Measurements from ENCODE around the gene TASP1. TPM values are rescaled to one million over a fixed set of nuclear protein-coding genes. Genes with fewer than 3 reads are reported as not detected.

TASP1 gene
- total RNA-seq, 1 experiment from 2014 or later: 9.5 TPM

- Histone ChIP-seq H3K27ac (ENCODE audit: insufficient read length, low read depth, low read length) (no peak overlapping the region), H3K9me3 (ENCODE audit: control insufficient read depth, low read depth, low read length) (no peaks in the 10 kb centered on the region), H3K9ac (ENCODE audit: extremely low read depth, insufficient read length, low read length) (no peak overlapping the region), H3K27me3 (ENCODE audit: insufficient read depth, low read length) (no peaks in the 10 kb centered on the region), H3K4me2 (ENCODE audit: insufficient read depth, insufficient read length, low read length) (no peak overlapping the region), H3K79me2 (ENCODE audit: insufficient read depth, low read length) (no peaks in the 10 kb centered on the region), H2AFZ (ENCODE audit: low read length) (no peak overlapping the region), H4K91ac (ENCODE audit: insufficient read length, low read depth, low read length) (no peak overlapping the region), H2AK5ac (ENCODE audit: insufficient read length, low read length) (no peak overlapping the region), H2BK20ac (ENCODE audit: low read depth, low read length, poor library complexity, severe bottlenecking) (no peak overlapping the region), H3K23me2 (ENCODE audit: insufficient read length, low read depth, low read length, poor library complexity, severe bottlenecking) (no peaks in the 10 kb centered on the region), H2BK120ac (ENCODE audit: low read depth, low read length, poor library complexity, severe bottlenecking) (no peak overlapping the region), H2BK5ac (ENCODE audit: insufficient read length, low read length) (no peak overlapping the region), H4K8ac (replicated peaks; ENCODE audit: insufficient read length, low read depth, low read length) (no peak overlapping the region), H3K4ac (ENCODE audit: low read depth, low read length) (no peak overlapping the region), H3K18ac (ENCODE audit: insufficient read length, low read depth, low read length) (no peak overlapping the region), H4K5ac (ENCODE audit: insufficient read length, low read depth, low read length) (no peak overlapping the region), H2BK12ac (ENCODE audit: insufficient read length, low read depth, low read length) (no peak overlapping the region), H3T11ph (ENCODE audit: low read length) (no peak overlapping the region), H4K20me1 (ENCODE audit: control insufficient read depth, insufficient read depth, insufficient read length) (no peaks in the 10 kb centered on the region), H3K56ac (ENCODE audit: insufficient read length, low read depth, low read length) (no peak overlapping the region), H3K4me1 (ENCODE audit: insufficient read depth, low read length) (no peaks in the 10 kb centered on the region; the same call in 1 of the 2 replicates), H3K14ac (ENCODE audit: insufficient read depth, low read length) (no peak overlapping the region), H3K79me1 (ENCODE audit: insufficient read depth, low read depth, low read length, poor library complexity, severe bottlenecking) (no peaks in the 10 kb centered on the region), H3K23ac (ENCODE audit: insufficient read length, low read depth, low read length) (no peak overlapping the region), H2BK15ac (ENCODE audit: low read depth, low read length) (no peak overlapping the region)
- Mint-ChIP-seq H3K27me3 (ENCODE audit: low read depth) (no peaks in the 10 kb centered on the region), H3K4me1 (peaks cover 0 to 5% of the 10 kb centered on the region in 2 experiments; a peak in 2 of 4 replicates), H3K4me3 (no peak overlapping the region), H3K9me3 (no peaks in the 10 kb centered on the region), H3K27ac (no peak overlapping the region), H3K36me3 (ENCODE audit: insufficient read depth in 1 of 3, low read depth in 3 of 3) (no peaks in the 10 kb centered on the region)
- no peak for DNase-seq
- no CpG with 5 or more reads among the region's 1 CpG for WGBS (ENCODE audit: extremely low coverage, insufficient read length, low lambda C conversion rate)
- no peak for TF ChIP-seq CTCF (conservative IDR thresholded peaks at IDR 0.05)
Measured at GRCh38 chr20:13401596-13401995, 237.1 kb downstream of the TASP1 start.

All from H9 (cell line).